BLaER1 treated with 17β-estradiol and CSF1 and Interleukin-3, amounts not matched to agents 10 nM and 100 nM (cell line): ENCODE results near the gene CDC42SE2.
A peak's percentile ranks its signal among the peaks of the same experiment; 100 is the strongest.

Experiments used
- H3K27ac ChIP-seq, 11 experiments: shearing (Covaris generic); formaldehyde crosslinking; 2 replicates each; pipeline ENCODE4 v1.8.1; 2022
- H3K27me3 ChIP-seq, 11 experiments: shearing (Covaris generic); formaldehyde crosslinking; 2 replicates each; pipeline ENCODE4 v1.8.1; 2022
- H3K36me3 ChIP-seq, 11 experiments: shearing (Covaris generic); formaldehyde crosslinking; 2 replicates each; pipeline ENCODE4 v1.8.1; 2022
- H3K4me1 ChIP-seq, 10 experiments: shearing (Covaris generic); formaldehyde crosslinking; 2 replicates each; pipeline ENCODE4 v1.8.1; 2022
- H3K4me2 ChIP-seq, 11 experiments: shearing (Covaris generic); formaldehyde crosslinking; 2 replicates each; pipeline ENCODE4 v1.8.1; 2022
- H3K4me3 ChIP-seq, 10 experiments: shearing (Covaris generic); formaldehyde crosslinking; 2 replicates each; pipeline ENCODE4 v1.8.1; 2022
- H3K9ac ChIP-seq, 11 experiments: shearing (Covaris generic); formaldehyde crosslinking; 2 replicates each; pipeline ENCODE4 v1.8.1; 2022
- H3K9me3 ChIP-seq, 11 experiments: shearing (Covaris generic); formaldehyde crosslinking; replicated peaks in 1 of 11; 2 replicates each; pipeline ENCODE4 v1.8.1; 2022
- H4K20me1 ChIP-seq, 11 experiments: shearing (Covaris generic); formaldehyde crosslinking; 2 replicates each; pipeline ENCODE4 v1.8.1; 2022
- Cebpa-rat ChIP-seq, 11 experiments: shearing (Covaris generic); IDR thresholded peaks; 2 replicates each; pipeline ENCODE4 v1.8.1; 2022

The CDC42SE2 gene

DNA sequence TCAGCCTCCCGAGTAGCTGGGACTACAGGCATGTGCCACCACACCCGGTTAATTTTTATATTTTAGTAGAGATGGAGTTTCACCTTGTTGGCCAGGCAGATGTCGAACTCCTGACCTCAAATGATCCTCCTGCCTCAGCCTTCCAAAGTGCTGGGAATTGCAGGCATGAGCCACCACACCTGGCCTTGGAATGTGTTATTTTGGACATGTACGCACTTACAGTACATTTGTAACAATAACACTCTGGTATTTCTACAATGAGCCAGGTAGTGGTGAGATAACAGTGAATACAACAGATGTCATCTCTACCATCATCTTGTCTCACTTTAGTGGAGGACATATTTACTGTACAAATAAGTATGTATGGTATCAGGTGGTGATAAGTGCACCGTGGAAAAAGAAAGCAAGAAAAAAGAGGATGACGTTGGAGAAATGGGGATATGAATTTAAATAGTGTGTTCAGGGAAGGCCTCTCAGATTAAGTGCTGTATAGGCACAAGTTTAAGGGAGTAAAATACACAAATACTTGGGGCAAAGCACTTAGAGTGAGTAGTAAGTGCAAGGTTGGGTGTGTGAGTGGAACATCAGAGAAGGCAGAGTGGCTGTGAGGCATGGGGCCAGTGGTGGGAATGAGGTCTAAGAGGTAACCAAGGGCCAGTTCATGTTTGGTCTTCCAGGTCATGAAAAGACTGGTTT is 100.1 kb downstream of the CDC42SE2 start:
- Histone ChIP-seq H3K9ac (no peak overlapping the region), H3K9me3 (peaks cover 0 to 26% (median 11%) of the 10 kb centered on the region in 11 experiments; a peak in 10 of 22 replicates), H3K27me3 (no peaks in the 10 kb centered on the region), H3K4me1 (peaks cover 0 to 16% (median 0%) of the 10 kb centered on the region in 10 experiments; a peak in 3 of 20 replicates), H3K4me3 (no peak overlapping the region), H4K20me1 (peaks cover 5 to 58% (median 29%) of the 10 kb centered on the region in 11 experiments; a peak in 16 of 22 replicates), H3K36me3 (peaks cover 68 to 99% (median 88%) of the 10 kb centered on the region in 11 experiments), H3K4me2 (no peak overlapping the region), H3K27ac (no peak overlapping the region)
- TF ChIP-seq Cebpa-rat (IDR thresholded peaks at IDR 0.05): no peak

DNA sequence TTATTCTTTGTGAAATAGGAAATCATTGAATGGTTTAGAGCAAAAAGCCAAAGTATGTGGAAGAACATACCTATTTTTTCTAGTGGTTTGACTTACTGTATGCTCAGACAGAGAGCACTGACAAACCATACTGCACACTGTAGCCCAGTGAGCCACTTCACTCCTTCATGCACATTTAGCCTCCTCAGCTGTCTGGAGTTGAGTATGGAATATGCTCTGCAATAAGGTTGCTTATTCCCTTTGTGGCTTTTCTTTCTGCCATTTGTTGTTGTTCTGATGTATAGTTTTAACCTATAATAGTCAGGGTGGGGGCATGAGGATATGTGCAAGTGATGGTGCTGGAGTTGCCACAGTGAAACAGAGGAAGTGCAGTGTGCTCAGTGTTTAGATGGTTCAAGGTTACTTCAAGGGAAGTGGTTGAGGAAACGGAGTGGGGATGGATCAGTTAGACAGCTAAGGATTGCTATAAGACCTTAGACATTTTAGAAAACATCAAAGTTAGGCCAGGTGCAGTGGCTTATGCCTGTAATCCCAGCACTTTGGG is 100.7 kb downstream of the CDC42SE2 start:
- Histone ChIP-seq H3K4me3 (no peak overlapping the region), H3K9ac (no peak overlapping the region), H3K27me3 (no peaks in the 10 kb centered on the region), H3K9me3 (peaks cover 0 to 26% (median 11%) of the 10 kb centered on the region in 11 experiments; a peak in 10 of 22 replicates), H3K36me3 (peaks cover 62 to 99% (median 83%) of the 10 kb centered on the region in 11 experiments), H3K4me2 (no peak overlapping the region), H3K27ac (no peak overlapping the region), H3K4me1 (peaks cover 0 to 16% (median 0%) of the 10 kb centered on the region in 10 experiments; a peak in 3 of 20 replicates), H4K20me1 (peaks cover 5 to 61% (median 34%) of the 10 kb centered on the region in 11 experiments; a peak in 16 of 22 replicates)
- no peak for TF ChIP-seq Cebpa-rat (IDR thresholded peaks at IDR 0.05)

DNA sequence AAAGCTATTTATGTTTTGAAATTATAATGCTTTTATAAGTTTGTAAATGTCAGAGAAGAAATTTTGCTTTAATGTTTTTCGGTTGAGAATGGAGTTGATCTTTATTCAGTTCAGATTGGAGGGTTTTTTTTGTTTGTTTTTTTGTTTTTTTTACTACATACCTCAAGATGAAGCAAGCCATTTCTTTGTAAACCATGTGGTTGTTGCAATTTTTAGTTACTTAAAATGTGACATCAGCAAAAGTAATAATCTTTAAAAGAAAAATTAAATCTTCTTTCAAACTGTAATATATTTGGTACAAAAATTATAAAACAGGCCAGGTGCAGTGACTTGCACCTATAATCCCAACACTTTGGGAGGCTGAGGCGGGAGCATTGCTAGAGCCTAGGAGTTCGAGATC is 102.6 kb downstream of the CDC42SE2 start:
- H3K27ac ChIP-seq: peak overlapping the region in 2 of 11 experiments; percentile 9 to 20; a peak in 1 of 22 replicates
- no peak for TF ChIP-seq Cebpa-rat (IDR thresholded peaks at IDR 0.05)
- no peak overlapping the region for H3K4me3 ChIP-seq
- H3K4me2 ChIP-seq: 0 out of 22 replicates have a peak overlapping the region, but pooled peaks of 1 of the 11 experiments have one; percentile 16
- no peaks in the 10 kb centered on the region for H3K27me3 ChIP-seq
- H3K36me3 ChIP-seq: peaks cover 43 to 91% (median 66%) of the 10 kb centered on the region in 11 experiments
- H3K9me3 ChIP-seq: peaks cover 0 to 25% (median 9%) of the 10 kb centered on the region in 11 experiments; a peak in 10 of 22 replicates
- H4K20me1 ChIP-seq: peaks cover 5 to 70% (median 37%) of the 10 kb centered on the region in 11 experiments; a peak in 16 of 22 replicates
- no peak overlapping the region for H3K9ac ChIP-seq
- peaks cover 0 to 16% (median 0%) of the 10 kb centered on the region in 10 experiments; a peak in 3 of 20 replicates for H3K4me1 ChIP-seq

DNA sequence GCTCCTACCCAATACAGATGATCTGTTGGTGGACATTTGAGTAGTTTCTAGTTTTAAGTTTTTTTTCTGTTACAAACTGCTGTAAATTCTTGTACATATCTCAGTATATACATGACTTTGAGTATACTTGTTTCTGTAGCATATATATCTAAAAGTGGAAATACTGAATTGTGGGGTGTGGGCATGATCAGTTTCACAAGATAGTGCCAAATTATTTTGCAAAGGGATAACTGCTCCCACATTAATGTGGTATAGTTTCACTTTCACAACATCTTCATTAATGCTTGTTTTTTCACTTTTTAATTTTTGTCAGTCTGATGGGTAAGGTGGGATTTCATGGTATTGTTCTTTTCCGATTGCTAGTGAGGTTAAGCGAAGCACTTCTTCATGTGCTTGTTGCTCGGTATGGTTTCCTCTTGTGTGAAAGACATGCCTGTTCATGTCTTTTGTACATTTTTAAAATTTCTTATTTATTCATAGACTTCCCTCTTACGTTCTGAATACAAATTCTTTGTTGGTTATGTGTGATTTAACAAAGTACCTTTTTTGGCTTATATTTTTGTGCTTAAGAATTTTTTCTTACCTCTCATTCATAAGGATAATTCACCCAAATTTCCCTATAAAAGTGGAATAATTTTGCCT is 103.5 kb downstream of the CDC42SE2 start:
- Histone ChIP-seq H3K27ac (no peak overlapping the region), H4K20me1 (peaks cover 0 to 73% (median 31%) of the 10 kb centered on the region in 11 experiments; a peak in 13 of 22 replicates), H3K27me3 (no peaks in the 10 kb centered on the region), H3K9ac (no peak overlapping the region), H3K9me3 (peaks cover 0 to 24% (median 5%) of the 10 kb centered on the region in 11 experiments; a peak in 10 of 22 replicates), H3K36me3 (peaks cover 35 to 83% (median 60%) of the 10 kb centered on the region in 11 experiments), H3K4me1 (peaks cover 0 to 16% (median 0%) of the 10 kb centered on the region in 10 experiments; a peak in 3 of 20 replicates), H3K4me3 (no peak overlapping the region), H3K4me2 (no peak overlapping the region)
- TF ChIP-seq Cebpa-rat (IDR thresholded peaks at IDR 0.05): no peak

DNA sequence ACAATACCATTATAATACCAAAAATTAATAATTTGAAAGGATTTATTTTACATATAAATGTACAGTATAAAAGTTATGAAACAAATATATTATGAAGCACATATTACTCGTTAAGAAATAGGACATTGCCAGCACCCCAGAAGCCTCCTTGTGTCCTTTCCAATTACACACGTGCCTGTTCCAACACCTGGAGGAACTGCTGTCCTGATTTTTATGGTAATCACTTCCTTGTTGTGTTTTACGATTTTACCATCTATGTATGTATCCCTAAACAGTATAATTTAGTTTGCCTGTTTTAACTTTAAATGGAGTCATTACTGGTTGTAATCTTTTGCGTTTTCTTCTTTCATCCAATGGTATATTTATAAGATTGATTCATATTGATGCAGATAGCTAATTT is 105.0 kb downstream of the CDC42SE2 start:
- Histone ChIP-seq H3K4me2 (no peak overlapping the region), H3K9ac (no peak overlapping the region), H3K9me3 (peaks cover 0 to 24% (median 5%) of the 10 kb centered on the region in 11 experiments; a peak in 10 of 22 replicates), H3K36me3 (peaks cover 29 to 73% (median 50%) of the 10 kb centered on the region in 11 experiments), H3K27me3 (no peaks in the 10 kb centered on the region), H4K20me1 (peaks cover 0 to 66% (median 28%) of the 10 kb centered on the region in 11 experiments; a peak in 12 of 22 replicates), H3K27ac (no peak overlapping the region), H3K4me1 (peaks cover 0 to 16% (median 0%) of the 10 kb centered on the region in 10 experiments; a peak in 3 of 20 replicates), H3K4me3 (no peak overlapping the region)
- TF ChIP-seq Cebpa-rat (IDR thresholded peaks at IDR 0.05): no peak

DNA sequence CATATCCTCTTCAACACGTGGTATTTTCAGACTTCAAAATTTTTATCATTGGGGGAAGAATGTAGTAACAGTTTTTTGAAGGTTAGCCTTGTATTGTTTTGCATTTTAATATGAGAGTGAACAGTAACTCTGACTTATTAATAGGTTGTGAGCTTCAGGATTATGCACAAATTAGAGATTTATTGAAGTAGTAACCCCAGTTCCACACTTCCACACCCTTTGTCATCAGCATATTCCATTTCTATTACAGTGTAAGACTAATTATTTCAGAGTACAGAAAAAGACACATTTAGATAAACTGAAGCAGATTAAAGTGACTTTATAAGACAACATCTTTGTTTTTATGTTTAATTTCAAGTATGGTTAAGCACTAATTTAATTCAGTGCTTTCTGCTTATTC is 105.7 kb downstream of the CDC42SE2 start:
- H3K4me2 ChIP-seq: no peak overlapping the region
- no peak overlapping the region for H3K27ac ChIP-seq
- peaks cover 0 to 23% (median 5%) of the 10 kb centered on the region in 11 experiments; a peak in 10 of 22 replicates for H3K9me3 ChIP-seq

DNA sequence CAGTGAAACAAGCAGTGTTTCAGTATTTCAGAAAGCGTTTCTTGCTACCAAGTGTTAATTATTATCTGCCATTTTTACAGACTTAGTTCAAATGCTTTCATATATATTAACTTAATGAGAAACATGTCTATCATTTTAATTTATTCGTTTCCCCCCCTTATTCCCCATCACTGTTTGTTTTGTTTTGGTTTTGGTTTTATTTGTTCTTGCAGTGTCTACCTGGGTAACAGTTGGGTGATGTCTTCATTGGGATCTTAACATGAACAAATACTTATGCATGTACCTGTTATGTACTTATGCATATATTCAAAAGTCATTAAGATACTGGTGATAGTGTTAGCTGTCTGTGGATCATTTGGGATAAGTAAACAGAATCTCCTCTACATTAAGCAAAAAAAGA is 108.0 kb downstream of the CDC42SE2 start:
- H3K27me3 ChIP-seq: no peaks in the 10 kb centered on the region
- H3K9me3 ChIP-seq: peaks cover 0 to 11% (median under 1%) of the 10 kb centered on the region in 11 experiments; a peak in 6 of 22 replicates
- H3K27ac ChIP-seq: no peak overlapping the region
- peaks cover 4 to 68% (median 19%) of the 10 kb centered on the region in 11 experiments; a peak in 14 of 22 replicates for H4K20me1 ChIP-seq
- no peak for TF ChIP-seq Cebpa-rat (IDR thresholded peaks at IDR 0.05)
- peaks cover 9 to 58% (median 29%) of the 10 kb centered on the region in 11 experiments; a peak in 20 of 22 replicates for H3K36me3 ChIP-seq
- H3K4me3 ChIP-seq: no peak overlapping the region
- H3K9ac ChIP-seq: no peak overlapping the region
- H3K4me1 ChIP-seq: peaks cover 0 to 30% (median 0%) of the 10 kb centered on the region in 10 experiments; a peak in 5 of 20 replicates
- H3K4me2 ChIP-seq: no peak overlapping the region

More for the DNA sequence above, 105.7 kb downstream of the CDC42SE2 start:
- Histone ChIP-seq H3K9ac (no peak overlapping the region), H3K27me3 (no peaks in the 10 kb centered on the region), H4K20me1 (peaks cover 4 to 59% (median 21%) of the 10 kb centered on the region in 11 experiments; a peak in 15 of 22 replicates), H3K36me3 (peaks cover 22 to 66% (median 43%) of the 10 kb centered on the region in 11 experiments; a peak in 21 of 22 replicates), H3K4me1 (peaks cover 0 to 21% (median 0%) of the 10 kb centered on the region in 10 experiments; a peak in 5 of 20 replicates), H3K4me3 (no peak overlapping the region)
- no peak for TF ChIP-seq Cebpa-rat (IDR thresholded peaks at IDR 0.05)

DNA sequence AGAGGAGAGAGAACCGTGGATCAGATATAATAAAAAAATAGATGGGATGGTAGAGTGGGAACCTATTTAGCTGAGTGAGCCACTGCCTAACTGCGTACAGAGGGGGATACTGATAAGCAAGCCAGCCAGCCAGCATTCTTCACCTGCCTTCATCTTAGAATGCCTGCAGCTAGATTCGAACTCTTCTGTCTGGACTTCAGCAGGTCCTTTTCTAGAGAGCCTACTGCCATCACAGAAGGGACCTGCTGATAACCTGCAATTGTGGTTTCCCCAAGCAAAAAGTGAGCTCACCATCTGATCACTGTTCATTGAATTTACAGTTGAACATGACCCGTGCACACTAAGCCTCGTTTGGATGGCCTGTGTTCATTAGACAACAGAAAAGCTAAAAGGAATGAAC is 109.4 kb downstream of the CDC42SE2 start:
- Histone ChIP-seq H3K4me1 (peaks cover 2 to 44% (median 11%) of the 10 kb centered on the region in 10 experiments; a peak in 16 of 20 replicates), H3K27me3 (no peaks in the 10 kb centered on the region), H3K4me2 (no peak overlapping the region), H3K9ac (no peak overlapping the region), H3K9me3 (no peaks in the 10 kb centered on the region), H3K36me3 (peaks cover 7 to 49% (median 17%) of the 10 kb centered on the region in 11 experiments; a peak in 20 of 22 replicates), H4K20me1 (peaks cover 4 to 66% (median 19%) of the 10 kb centered on the region in 11 experiments; a peak in 14 of 22 replicates), H3K27ac (no peak overlapping the region), H3K4me3 (no peak overlapping the region)
- TF ChIP-seq Cebpa-rat (IDR thresholded peaks at IDR 0.05): no peak
